Measurements from ENCODE around the gene SNX32. TPM values are rescaled to one million over a fixed set of nuclear protein-coding genes. Genes with fewer than 3 reads are reported as not detected.

Gene SNX32
- total RNA-seq, 1 donor from 2014 or later = 2.9 TPM

GRCh38 chr11:65865550-65866172, 31.9 kb downstream of the SNX32 start:
- intact Hi-C loops (cut with micrococcal nuclease) = no loop called here

GRCh38 chr11:65866509-65867283, 32.9 kb downstream of the SNX32 start:
- intact Hi-C loops (cut with micrococcal nuclease) = no loop called here

- intact Hi-C loops (cut with micrococcal nuclease) = no loop called here
Measured at GRCh38 chr11:65867284-65868071, 33.7 kb downstream of the SNX32 start.

DNA sequence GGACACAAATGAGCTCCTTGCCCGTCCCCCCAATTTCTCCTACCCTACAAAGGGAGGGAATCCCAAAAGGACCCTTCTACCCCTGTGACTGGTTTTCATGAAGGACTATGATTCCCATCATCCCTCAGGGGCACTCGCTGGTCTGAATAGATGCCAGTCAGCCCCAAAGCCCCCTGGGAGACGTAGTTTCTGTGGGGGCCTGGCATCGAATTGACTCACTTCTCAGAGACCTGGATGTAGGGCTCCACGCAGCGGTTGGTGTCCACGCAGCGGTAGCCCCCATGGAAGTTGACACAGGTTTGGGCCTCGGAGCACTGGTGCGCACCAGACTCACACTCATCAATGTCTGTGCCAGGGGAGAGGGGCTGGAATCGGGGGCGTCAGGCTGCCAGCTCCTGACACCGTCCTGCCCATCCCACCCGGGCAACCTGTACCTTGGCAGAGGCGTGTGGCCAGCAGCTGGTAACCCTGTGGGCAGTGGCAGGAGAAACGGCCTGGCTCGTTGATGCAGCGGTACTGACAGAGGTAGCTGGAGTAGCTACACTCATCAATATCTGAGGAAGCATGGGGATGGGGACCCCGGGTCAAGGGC, 34.4 kb downstream of the SNX32 start:
- intact Hi-C loops (cut with micrococcal nuclease) = no loop called here

- intact Hi-C loops (cut with micrococcal nuclease) = no loop called here
Measured at GRCh38 chr11:65868907-65869306, 35.1 kb downstream of the SNX32 start.

GRCh38 chr11:65869643-65870306, 36.0 kb downstream of the SNX32 start:
- intact Hi-C loops (cut with micrococcal nuclease) = no loop called here

DNA sequence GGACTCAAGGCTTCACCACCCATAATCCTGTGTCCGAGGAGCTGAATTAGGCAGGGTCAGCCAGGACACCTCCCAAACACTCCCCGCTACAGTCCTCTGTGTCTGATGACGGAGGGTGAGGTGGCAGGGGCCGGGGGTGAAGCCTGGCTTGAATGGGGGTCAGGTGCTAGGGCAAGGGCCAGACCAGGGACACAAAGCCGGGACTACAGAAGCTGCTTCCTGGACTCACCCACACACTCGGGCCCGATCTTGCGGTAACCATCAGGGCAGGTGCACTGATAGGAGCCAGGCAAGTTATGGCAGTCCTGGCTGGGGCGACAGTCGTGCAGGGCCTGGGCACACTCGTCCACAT, 36.5 kb downstream of the SNX32 start:
- intact Hi-C loops (cut with micrococcal nuclease) = no loop called here

DNA sequence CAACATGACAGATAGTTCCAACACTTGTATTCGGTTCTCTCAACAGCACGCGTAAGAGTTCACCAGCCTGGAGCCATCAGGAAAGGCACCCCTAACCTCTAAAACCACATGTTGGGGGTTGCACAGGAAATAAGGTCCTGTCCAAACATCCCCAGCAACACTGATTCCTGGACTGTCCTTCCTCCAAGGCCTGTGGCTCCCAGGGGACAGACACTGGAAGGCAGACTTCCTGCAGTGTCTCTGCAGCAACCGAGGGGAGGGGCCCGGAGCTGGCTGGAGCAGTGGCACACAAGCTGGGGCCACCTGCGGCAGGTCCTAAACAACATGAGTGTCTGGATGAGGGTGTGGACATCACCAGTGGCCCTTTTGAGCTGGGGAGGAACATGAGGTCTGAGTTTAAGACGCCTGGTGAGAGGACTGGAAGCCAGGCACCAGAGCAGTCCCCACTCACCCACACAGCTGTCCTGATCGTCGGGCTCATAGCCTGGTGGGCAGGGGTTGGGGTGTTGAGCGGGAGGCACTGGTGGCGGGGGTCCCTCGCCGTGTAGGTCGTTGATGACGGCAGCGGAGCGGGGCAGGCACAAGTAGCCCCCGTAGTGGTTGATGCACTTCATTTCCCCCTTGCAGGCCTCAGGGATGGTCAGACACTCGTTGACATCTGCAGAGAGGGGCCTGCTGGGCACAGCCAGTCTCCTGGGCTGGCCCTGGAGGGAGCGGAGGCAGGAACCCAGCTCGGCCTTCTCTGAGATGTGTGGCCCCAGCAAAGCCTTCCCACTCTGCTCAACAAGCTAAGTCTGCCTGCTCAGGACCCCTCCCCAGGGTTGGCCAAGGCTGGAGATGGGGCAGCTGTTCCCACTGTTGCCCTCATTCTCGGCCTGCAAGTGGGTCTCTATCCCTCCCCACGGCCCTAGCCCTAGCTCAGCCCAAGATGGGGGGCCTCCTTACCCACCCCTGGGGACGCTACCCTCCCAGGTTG, 37.2 kb downstream of the SNX32 start:
- intact Hi-C loops (cut with micrococcal nuclease) = no loop called here

DNA sequence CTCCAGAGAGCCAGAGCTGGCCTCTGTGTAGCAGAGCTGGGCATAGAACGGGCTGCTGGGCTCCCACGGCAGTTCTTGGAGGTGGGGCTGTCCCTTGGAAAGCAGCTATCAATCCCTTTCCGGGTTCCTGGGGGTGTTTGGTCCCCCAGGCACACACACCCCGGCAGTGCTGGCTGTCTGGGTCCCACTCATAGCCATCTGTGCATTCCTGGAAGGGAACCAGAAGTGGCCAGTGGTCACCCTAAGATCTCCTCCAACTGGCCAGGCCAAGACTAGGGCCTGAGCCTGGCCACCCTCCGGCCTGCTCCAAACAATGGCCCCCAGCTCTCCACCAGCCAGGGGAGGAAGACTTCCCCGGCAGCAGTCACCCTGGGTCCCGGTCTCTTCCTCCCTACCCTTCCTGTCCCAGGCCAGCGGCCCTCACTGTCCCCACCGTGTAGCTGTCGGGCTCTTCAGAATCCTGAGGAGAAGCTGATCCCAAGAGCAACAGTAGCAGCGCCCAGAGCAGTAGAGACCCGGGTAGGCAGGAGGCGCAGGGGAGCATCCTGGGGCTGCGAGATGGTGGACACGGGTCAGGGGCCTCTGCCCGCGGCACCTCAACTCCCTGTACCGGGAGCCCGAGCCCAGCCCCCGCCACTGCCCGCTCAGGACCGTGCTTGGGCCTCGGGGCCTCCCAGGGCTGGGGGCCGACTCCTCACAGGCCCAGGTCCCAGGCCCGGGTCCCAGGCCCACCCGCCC, 38.2 kb downstream of the SNX32 start:
- intact Hi-C loops (cut with micrococcal nuclease) = no loop called here

- intact Hi-C loops (cut with micrococcal nuclease) = loop anchor here (1.0 kb wide), 6 partner anchors 12 to 130 kb away; partner anchors contain the start of genes BANF1, C11orf68, CCDC85B and DRAP1
Measured at GRCh38 chr11:65872586-65873317, 39.0 kb downstream of the SNX32 start, which contains the start of gene EFEMP2. Gene EFEMP2, minus strand, starts transcription at chr11:65872800. Its CDS starts 446 bp downstream, at chr11:65872354.

GRCh38 chr11:65873318-65874156, 39.8 kb downstream of the SNX32 start:
- intact Hi-C loops (cut with micrococcal nuclease) = loop anchor here (1.0 kb wide), 6 partner anchors 13 to 129 kb away; partner anchors contain the start of genes BANF1, C11orf68, CCDC85B and DRAP1

DNA sequence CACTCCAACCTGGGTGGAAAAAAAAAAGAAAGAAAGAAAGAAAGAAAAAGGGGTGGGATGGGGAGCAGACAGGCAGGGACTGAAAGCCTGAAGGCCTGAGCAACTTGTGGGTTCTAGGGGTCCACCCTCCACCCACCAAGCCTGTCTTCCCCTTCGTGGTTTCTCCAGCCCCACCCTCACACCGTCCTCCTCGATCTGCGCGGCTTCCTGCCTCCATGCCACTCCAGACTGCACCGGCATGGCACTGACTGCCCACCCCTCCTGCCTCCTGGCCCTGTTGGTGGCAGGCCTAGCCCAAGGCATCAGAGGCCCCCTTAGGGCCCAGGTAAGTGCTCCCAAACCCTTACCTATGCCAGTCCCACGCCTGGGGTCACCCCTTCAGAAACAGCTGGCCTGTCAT, 45.9 kb downstream of the SNX32 start, which contains the start of gene CTSW:
Gene CTSW, plus strand, starts transcription at position 221 of the 400 bp plus-strand sequence. Its CDS starts 18 bp downstream, at position 239.
- intact Hi-C loops (cut with micrococcal nuclease) = no loop called here

GRCh38 chr11:65880027-65880426, 46.3 kb downstream of the SNX32 start:
- intact Hi-C loops (cut with micrococcal nuclease) = no loop called here

GRCh38 chr11:65880844-65881421, 47.2 kb downstream of the SNX32 start:
- intact Hi-C loops (cut with micrococcal nuclease) = no loop called here

- intact Hi-C loops (cut with micrococcal nuclease) = no loop called here
Measured at GRCh38 chr11:65882120-65883057, 48.6 kb downstream of the SNX32 start.

All from T-helper 1 cell treated with Interleukin-12 subunit alpha and Interleukin-12 subunit beta and Interleukin-4 antibody, amounts not matched to agents 30 ng/mL and 1 ng/mL, for 36 hours (primary cell).